Measurements from ENCODE around the gene FUOM.
A peak's percentile ranks its signal among the peaks of the same experiment; 100 is the strongest.

FUOM gene

GRCh38 chr10:133308421-133309099, 49.3 kb downstream of the FUOM start, which contains the start of the genes TUBGCP2 and ZNF511:
TUBGCP2 (minus strand) TSS chr10:133308872; CDS start chr10:133302941, 5,931 bp downstream.
ZNF511 (plus strand) TSS chr10:133308914; CDS start chr10:133308944, 30 bp downstream.
- H3K27me3 ChIP-seq (ENCODE audit: control insufficient read depth, insufficient read depth, low read length): no peaks in the 10 kb centered on the region
- peaks cover 27% of the 10 kb centered on the region for H3K4me1 ChIP-seq (ENCODE audit: control insufficient read depth, insufficient read depth, low read length)
- no peaks in the 10 kb centered on the region for H3K36me3 ChIP-seq (ENCODE audit: control insufficient read depth, insufficient read depth, low read length)
- peak within 1 kb of the TSS; percentile 88 for H3K9ac ChIP-seq (ENCODE audit: low read length)
- H3K4me3 ChIP-seq (ENCODE audit: low read length): peak within 1 kb of the TSS; percentile 68
- no peaks in the 10 kb centered on the region for H3K9me3 ChIP-seq (ENCODE audit: control insufficient read depth, low read length)

GRCh38 chr10:133307776-133308420, 49.9 kb downstream of the FUOM start:
- H3K9ac ChIP-seq (ENCODE audit: low read length): peak overlapping the region; percentile 88
- peaks cover 27% of the 10 kb centered on the region for H3K4me1 ChIP-seq (ENCODE audit: control insufficient read depth, insufficient read depth, low read length)
- peak overlapping the region; percentile 68 for H3K4me3 ChIP-seq (ENCODE audit: low read length)
- no peaks in the 10 kb centered on the region for H3K36me3 ChIP-seq (ENCODE audit: control insufficient read depth, insufficient read depth, low read length)
- no peaks in the 10 kb centered on the region for H3K27me3 ChIP-seq (ENCODE audit: control insufficient read depth, insufficient read depth, low read length)
- H3K9me3 ChIP-seq (ENCODE audit: control insufficient read depth, low read length): no peaks in the 10 kb centered on the region

GRCh38 chr10:133306941-133307379, 50.9 kb downstream of the FUOM start:
- no peak overlapping the region for H3K9ac ChIP-seq (ENCODE audit: low read length)
- no peaks in the 10 kb centered on the region for H3K27me3 ChIP-seq (ENCODE audit: control insufficient read depth, insufficient read depth, low read length)
- no peak overlapping the region for H3K4me3 ChIP-seq (ENCODE audit: low read length)
- peaks cover 5% of the 10 kb centered on the region for H3K36me3 ChIP-seq (ENCODE audit: control insufficient read depth, insufficient read depth, low read length)
- H3K4me1 ChIP-seq (ENCODE audit: control insufficient read depth, insufficient read depth, low read length): peaks cover 27% of the 10 kb centered on the region
- H3K9me3 ChIP-seq (ENCODE audit: control insufficient read depth, low read length): no peaks in the 10 kb centered on the region

- no peak overlapping the region for H3K9ac ChIP-seq (ENCODE audit: low read length)
- peaks cover 27% of the 10 kb centered on the region for H3K4me1 ChIP-seq (ENCODE audit: control insufficient read depth, insufficient read depth, low read length)
- H3K36me3 ChIP-seq (ENCODE audit: control insufficient read depth, insufficient read depth, low read length): peaks cover 5% of the 10 kb centered on the region
- no peak overlapping the region for H3K4me3 ChIP-seq (ENCODE audit: low read length)
- H3K27me3 ChIP-seq (ENCODE audit: control insufficient read depth, insufficient read depth, low read length): no peaks in the 10 kb centered on the region
- H3K9me3 ChIP-seq (ENCODE audit: control insufficient read depth, low read length): no peaks in the 10 kb centered on the region
Observed at GRCh38 chr10:133306097-133306476, 51.7 kb downstream of the FUOM start.

Measured in mucosa of stomach (tissue), 1 donor.